Right renal pelvis (tissue), 4 donors: ENCODE measurements around the gene CCR2. TPM values are rescaled to one million over a fixed set of nuclear protein-coding genes. Genes with fewer than 3 reads are reported as not detected.
"Not testable (repeated sequence)": the region's sequence is repeated elsewhere in the genome, so short reads cannot be mapped to it uniquely, and the experiment has no call there.

Experiments
- DNase-seq, 4 donors: peaks; one replicate each; pipeline ENCODE4 v3.0.0-alpha.2; 2013; ENCODE audit warnings: low read depth in 4 of 4, low spot score in 3 of 4, missing footprints in 1 of 4
- polyA plus RNA-seq, 4 donors: library from polyadenylated mRNA; unstranded; fragments of 120-200 nt; gene quantifications; one replicate each; pipeline ENCODE4 v1.2.1, GENCODE V29; 2013; ENCODE audit not compliant: insufficient read length in 4 of 4

CCR2 gene
- polyA plus RNA-seq, 4 donors, result 0.58 to 2.1 (median 1.8) TPM

DNA sequence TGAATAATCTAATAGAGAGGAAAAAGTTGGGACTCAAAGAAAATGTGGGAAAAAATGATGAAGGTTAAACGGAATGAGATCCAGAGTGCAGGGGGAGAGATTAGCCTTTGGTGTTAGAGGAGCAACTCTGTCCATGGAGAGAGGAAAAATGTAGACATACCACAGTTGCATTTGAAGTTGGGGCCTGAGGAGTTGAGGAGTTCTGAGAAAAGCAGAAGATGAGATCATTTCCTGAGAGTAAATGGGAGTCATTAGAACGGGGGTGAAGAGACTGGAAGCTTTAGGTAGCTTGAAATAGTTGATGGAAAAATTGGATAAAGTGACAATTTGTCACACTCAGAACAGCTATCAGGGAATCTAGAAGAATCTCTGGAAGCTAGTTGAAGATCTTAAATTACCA is 45.6 kb downstream of the CCR2 start:
- no peak for DNase-seq

DNA sequence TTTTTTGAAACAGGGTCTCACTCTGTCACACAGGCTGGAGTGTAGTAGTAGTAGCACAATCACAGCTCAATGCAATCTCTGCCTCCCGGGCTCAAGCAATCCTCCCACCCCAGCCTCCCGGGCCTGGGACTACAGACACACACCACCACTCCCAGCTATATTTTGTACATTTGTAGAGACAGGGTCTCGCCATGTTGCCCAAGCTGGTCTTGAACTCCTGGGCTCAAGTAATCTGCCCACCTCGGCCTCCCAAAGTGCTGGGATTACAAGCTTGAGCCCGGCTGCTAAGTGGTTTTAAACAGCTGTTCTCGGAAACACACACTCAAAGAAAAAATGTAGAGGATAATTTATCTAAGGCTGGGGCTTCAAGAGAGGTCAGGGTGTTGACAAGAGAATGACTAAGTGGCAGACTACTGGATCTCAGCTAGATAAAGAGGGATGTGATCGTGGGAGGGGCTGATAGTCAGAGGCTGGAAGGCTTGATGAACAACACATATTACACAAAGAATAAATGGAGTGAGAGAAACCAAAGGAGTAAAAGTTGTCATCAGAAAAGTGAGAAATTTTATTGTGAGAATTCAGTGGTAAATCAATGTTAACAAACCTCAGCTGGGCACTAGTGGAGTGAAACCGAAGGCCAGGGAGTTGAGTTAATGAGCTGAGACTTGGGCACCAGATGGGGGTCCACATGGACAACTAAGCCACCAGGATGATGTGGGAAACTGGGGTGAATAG is 46.3 kb downstream of the CCR2 start:
- DNase-seq, result no peak

GRCh38 chr3:46400846-46401245 is 46.9 kb downstream of the CCR2 start:
- no peak for DNase-seq

GRCh38 chr3:46401579-46401978 is 47.7 kb downstream of the CCR2 start:
- DNase-seq, result no peak

DNA sequence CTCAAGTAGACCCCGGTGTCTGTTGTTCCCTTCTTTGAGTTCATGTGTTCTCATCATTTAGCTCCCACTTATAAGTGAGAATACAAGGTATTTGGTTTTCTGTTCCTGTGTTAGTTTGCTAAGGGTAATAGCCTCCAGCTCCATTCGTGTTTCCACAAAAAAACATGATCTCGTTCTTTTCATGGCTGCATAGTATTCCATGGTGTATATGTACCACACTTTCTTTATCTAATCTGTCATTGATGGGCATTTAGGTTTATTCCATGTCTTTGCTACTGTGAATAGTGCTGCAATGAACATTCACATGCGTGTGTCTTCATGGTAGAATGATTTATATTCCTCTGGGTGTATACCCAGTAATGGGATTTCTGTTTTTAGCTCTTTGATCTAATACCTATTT is 49.0 kb downstream of the CCR2 start:
- DNase-seq, result not testable (repeated sequence)

GRCh38 chr3:46405301-46406019 is 51.5 kb downstream of the CCR2 start:
- peak in 1 of 4 donors; percentile 17 for DNase-seq

GRCh38 chr3:46406443-46406787 is 52.5 kb downstream of the CCR2 start:
- DNase-seq, result no peak

GRCh38 chr3:46406788-46407611 is 53.1 kb downstream of the CCR2 start, which contains the start of the genes CCR5AS and CCRL2:
Gene CCR5AS, minus strand, starts transcription at chr3:46407066.
Gene CCRL2, plus strand, starts transcription at chr3:46407259. Its CDS starts 821 bp downstream, at chr3:46408080.
- DNase-seq, result peak in 1 of 4 donors; percentile 10

GRCh38 chr3:46407970-46408369 is 54.1 kb downstream of the CCR2 start:
- DNase-seq, result no peak

DNA sequence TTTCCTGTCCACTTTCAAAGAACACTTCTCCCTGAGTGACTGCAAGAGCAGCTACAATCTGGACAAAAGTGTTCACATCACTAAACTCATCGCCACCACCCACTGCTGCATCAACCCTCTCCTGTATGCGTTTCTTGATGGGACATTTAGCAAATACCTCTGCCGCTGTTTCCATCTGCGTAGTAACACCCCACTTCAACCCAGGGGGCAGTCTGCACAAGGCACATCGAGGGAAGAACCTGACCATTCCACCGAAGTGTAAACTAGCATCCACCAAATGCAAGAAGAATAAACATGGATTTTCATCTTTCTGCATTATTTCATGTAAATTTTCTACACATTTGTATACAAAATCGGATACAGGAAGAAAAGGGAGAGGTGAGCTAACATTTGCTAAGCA is 54.9 kb downstream of the CCR2 start:
- DNase-seq, result no peak

GRCh38 chr3:46409739-46410489 is 56.0 kb downstream of the CCR2 start:
- DNase-seq, result no peak

Other genes with a start within 250 kb of the CCR2 start
- gene CCR1, start 145.8 kb upstream of the CCR2 start, polyA plus RNA-seq, result 1 to 10 TPM; 1.5 to 3.0 (median 2.5) TPM
- not detected for gene CCR3, start 111.7 kb upstream of the CCR2 start, polyA plus RNA-seq
- gene CCR5, start 16.8 kb downstream of the CCR2 start, polyA plus RNA-seq, result under 1 TPM; 0.16 to 0.68 (median 0.45) TPM
- gene CCRL2, start 53.1 kb downstream of the CCR2 start, polyA plus RNA-seq, result 1 to 10 TPM in 3 of 4 donors, under 1 TPM in 1; 1.00 to 1.2 (median 1.1) TPM
- gene LTF, start 110.8 kb downstream of the CCR2 start, polyA plus RNA-seq, result 1 to 10 TPM; 2.1 to 3.4 (median 3.1) TPM
- not detected for gene RTP3, start 143.9 kb downstream of the CCR2 start, polyA plus RNA-seq
- 1 to 10 TPM; 1.9 to 3.1 (median 2.6) TPM for gene LRRC2, start 212.2 kb downstream of the CCR2 start, polyA plus RNA-seq